Spleen (tissue), 7 donors: Measurements from ENCODE around the gene KLHDC4.

Experiments
- POLR2A ChIP-seq, 3 donors: fragments of 450-650 bp; IDR thresholded peaks; one replicate each; pipeline ENCODE4 v1.5.1; 2017; ENCODE audit warnings: antibody characterized with exemption in 3 of 3, mild to moderate bottlenecking in 1 of 3
- TF ChIP-seq, protein P1 (sequence below), 11 experiments: fragments of 200-600 bp in 7 of 11; fragments of 450-650 bp in 4 of 11; sonication (generic) in 4 of 11; IDR thresholded peaks in 8 of 11; conservative IDR thresholded peaks in 3 of 11; 1 replicate in 7 of 11; 2 replicates in 4 of 11; pipeline versions ENCODE4 v1.4.0 to v1.8.0; 2016 to 2021; ENCODE audit warnings: antibody characterized with exemption in 11 of 11, inconsistent platforms in 4 of 11, mild to moderate bottlenecking in 1 of 11
- donor health status: DM: no; HTN: no; CAD: no; lungs with moderate emphysema.
- donor health status: DM: no; HTN: no; CAD: no.
- donor health status: DM: no; HTN: no; CAD: no.

DNA sequence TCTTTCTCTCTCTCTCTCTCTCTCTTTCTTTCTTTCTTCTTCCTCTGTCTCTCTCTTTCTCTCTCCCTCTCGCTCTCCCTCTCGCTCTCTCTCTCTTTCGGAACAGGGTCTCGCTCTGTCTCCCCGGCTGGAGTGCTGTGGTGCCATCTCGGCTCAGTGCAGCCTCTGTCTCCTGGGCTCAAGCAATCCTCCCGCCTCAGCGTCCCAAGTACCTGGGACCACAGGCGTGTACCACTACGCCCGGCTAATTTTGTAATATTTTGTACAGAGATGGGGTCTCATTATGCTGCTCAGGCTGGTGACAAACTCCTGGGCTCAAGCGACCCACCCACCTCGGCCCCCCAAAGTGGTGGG, 12.7 kb upstream of the KLHDC4 start:
- TF ChIP-seq, protein P1, sequence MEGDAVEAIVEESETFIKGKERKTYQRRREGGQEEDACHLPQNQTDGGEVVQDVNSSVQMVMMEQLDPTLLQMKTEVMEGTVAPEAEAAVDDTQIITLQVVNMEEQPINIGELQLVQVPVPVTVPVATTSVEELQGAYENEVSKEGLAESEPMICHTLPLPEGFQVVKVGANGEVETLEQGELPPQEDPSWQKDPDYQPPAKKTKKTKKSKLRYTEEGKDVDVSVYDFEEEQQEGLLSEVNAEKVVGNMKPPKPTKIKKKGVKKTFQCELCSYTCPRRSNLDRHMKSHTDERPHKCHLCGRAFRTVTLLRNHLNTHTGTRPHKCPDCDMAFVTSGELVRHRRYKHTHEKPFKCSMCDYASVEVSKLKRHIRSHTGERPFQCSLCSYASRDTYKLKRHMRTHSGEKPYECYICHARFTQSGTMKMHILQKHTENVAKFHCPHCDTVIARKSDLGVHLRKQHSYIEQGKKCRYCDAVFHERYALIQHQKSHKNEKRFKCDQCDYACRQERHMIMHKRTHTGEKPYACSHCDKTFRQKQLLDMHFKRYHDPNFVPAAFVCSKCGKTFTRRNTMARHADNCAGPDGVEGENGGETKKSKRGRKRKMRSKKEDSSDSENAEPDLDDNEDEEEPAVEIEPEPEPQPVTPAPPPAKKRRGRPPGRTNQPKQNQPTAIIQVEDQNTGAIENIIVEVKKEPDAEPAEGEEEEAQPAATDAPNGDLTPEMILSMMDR (IDR thresholded peaks at IDR 0.05 in 8 of 11, conservative IDR thresholded peaks at IDR 0.05 in 3 of 11), result no peak
- no peak for TF ChIP-seq POLR2A (IDR thresholded peaks at IDR 0.05)
